ENCODE measurements around the gene MAP3K14.

The MAP3K14 gene

GRCh38 chr17:45300060-45300751 is 16.6 kb downstream of the MAP3K14 start:
- DNase-seq (ENCODE audit: low read depth): no peak

- no peak for DNase-seq (ENCODE audit: low read depth)
Measured at GRCh38 chr17:45299361-45299760, 17.5 kb downstream of the MAP3K14 start.

GRCh38 chr17:45298546-45299285 is 18.1 kb downstream of the MAP3K14 start:
- no peak for DNase-seq (ENCODE audit: low read depth)

- DNase-seq (ENCODE audit: low read depth): no peak
Measured at GRCh38 chr17:45296833-45297124, 20.0 kb downstream of the MAP3K14 start.

- no peak for DNase-seq (ENCODE audit: low read depth)
Measured at GRCh38 chr17:45296003-45296832, 20.6 kb downstream of the MAP3K14 start.

- no peak for DNase-seq (ENCODE audit: low read depth)
Measured at GRCh38 chr17:45294506-45294905, 22.3 kb downstream of the MAP3K14 start.

- DNase-seq (ENCODE audit: low read depth): no peak
Measured at GRCh38 chr17:45293413-45294211, 23.2 kb downstream of the MAP3K14 start.

GRCh38 chr17:45292696-45293412 is 24.0 kb downstream of the MAP3K14 start:
- DNase-seq (ENCODE audit: low read depth): no peak

GRCh38 chr17:45291171-45291805 is 25.5 kb downstream of the MAP3K14 start:
- DNase-seq (ENCODE audit: low read depth): no peak

- no peak for DNase-seq (ENCODE audit: low read depth)
Measured at GRCh38 chr17:45290269-45290765, 26.5 kb downstream of the MAP3K14 start.

- no peak for DNase-seq (ENCODE audit: low read depth)
Measured at GRCh38 chr17:45289301-45290268, 27.2 kb downstream of the MAP3K14 start.

- DNase-seq (ENCODE audit: low read depth): no peak
Measured at GRCh38 chr17:45288825-45289224, 28.0 kb downstream of the MAP3K14 start.

- no peak for DNase-seq (ENCODE audit: low read depth)
Measured at GRCh38 chr17:45287526-45288500, 29.0 kb downstream of the MAP3K14 start.

GRCh38 chr17:45286286-45286685 is 30.5 kb downstream of the MAP3K14 start:
- no peak for DNase-seq (ENCODE audit: low read depth)

- no peak for DNase-seq (ENCODE audit: low read depth)
Measured at GRCh38 chr17:45284176-45285140, 32.4 kb downstream of the MAP3K14 start.

GRCh38 chr17:45283711-45284110 is 33.1 kb downstream of the MAP3K14 start:
- DNase-seq (ENCODE audit: low read depth): no peak
